Adrenal gland (tissue), 12 donors: ENCODE data around the gene SUSD3. TPM values are rescaled to one million over a fixed set of nuclear protein-coding genes. Genes with fewer than 3 reads are reported as not detected.

Experiments
- DNase-seq, 7 donors: peaks; one replicate each; pipeline ENCODE4 v3.0.0-alpha.2; 2019 to 2020
- H3K27ac ChIP-seq, 5 donors: fragments of 200-600 bp; sonication (generic) in 4 of 5; 1 replicate in 3 of 5; 2 replicates in 2 of 5; pipeline versions ENCODE4 v1.5.1 to v1.8.0; 2016 to 2020; ENCODE audit warnings: mild to moderate bottlenecking in 1 of 5
- H3K27me3 ChIP-seq: fragments of 200-600 bp; 2 replicates; pipeline ENCODE4 v1.8.0; 2021
- H3K36me3 ChIP-seq, 2 donors: fragments of 200-600 bp; replicated peaks in 1 of 2; 1 replicate in 1 of 2; 2 replicates in 1 of 2; pipeline versions ENCODE4 v1.5.1 to v1.8.0; 2018 to 2022
- H3K4me1 ChIP-seq, 2 donors: fragments of 200-600 bp; replicated peaks in 1 of 2; 1 replicate in 1 of 2; 2 replicates in 1 of 2; pipeline versions ENCODE4 v1.5.1 to v1.8.0; 2018 to 2021
- H3K4me3 ChIP-seq, 4 donors: fragments of 200-600 bp; sonication (generic) in 3 of 4; one replicate each; pipeline ENCODE4 v1.5.1; 2016 to 2018
- H3K9me3 ChIP-seq, 3 donors: fragments of 200-600 bp; sonication (generic) in 1 of 3; replicated peaks in 1 of 3; 1 replicate in 2 of 3; 2 replicates in 1 of 3; pipeline versions ENCODE4 v1.5.1 to v1.8.0; 2016 to 2021
- CTCF ChIP-seq, 6 experiments: fragments of 450-650 bp in 4 of 6; fragments of 200-600 bp in 2 of 6; sonication (generic) in 1 of 6; IDR thresholded peaks; 1 replicate in 5 of 6; 2 replicates in 1 of 6; pipeline versions ENCODE4 v1.5.1 to v1.8.0; 2016 to 2021; ENCODE audit warnings: antibody characterized with exemption in 6 of 6, mild to moderate bottlenecking in 2 of 6, moderate library complexity in 1 of 6
- POLR2A ChIP-seq, 2 donors: fragments of 450-650 bp; IDR thresholded peaks; one replicate each; pipeline ENCODE4 v1.6.1; 2017; ENCODE audit warnings: antibody characterized with exemption in 2 of 2, mild to moderate bottlenecking in 2 of 2, moderate library complexity in 1 of 2
- WGBS, 4 donors: extraction: QIAGEN DNeasy Blood & Tissue Kit in 2 of 4; methylation state at CpG; one replicate each; pipeline versions ENCODE4 v1.1.5 to v1.1.7; 2013 to 2017; 5-methylcytosine and 5-hydroxymethylcytosine counted together
- intact Hi-C, 2 donors: fragments of 100-400 bp; cut with DNase I; formaldehyde crosslinking; loops; one replicate each; pipeline versions ENCODE4 v1.14.1 to v1.15.0; 2022 to 2023
- polyA plus RNA-seq, 3 donors: library from polyadenylated mRNA; stranded (reverse); fragments of 200-250 nt in 2 of 3; fragments of 350-450 nt in 1 of 3; fragmentation: Illumina TruSeq in 1 of 3; extraction: RNeasy Lipid Tissue Mini Kit (QIAGEN cat#74804) in 1 of 3; gene quantifications; one replicate each; pipeline ENCODE4 v1.2.3, GENCODE V29; 2013 to 2014
- total RNA-seq, 9 donors: library from RNA; depleted of rRNA in 4 of 9; stranded (reverse); fragments of >200 nt in 4 of 9; fragments of 120-200 nt in 1 of 9; fragmentation: NEBNext Ultra II Directional in 1 of 9; extraction: Animal tissue kit (Norgen Biotek cat#: 25700) in 1 of 9; gene quantifications; one replicate each; pipeline versions ENCODE4 v1.1.0 to v1.2.4, GENCODE V29; 2013 to 2023
- donor health status: healthy with polysubstance abuse.
- donor health status: Bipolar disorder and iron deficiency.
- donor health status: DM: yes; HTN: yes; CAD: no.
- donor health status: DM: no; HTN: no; CAD: no.
- donor health status: DM: no; HTN: no; CAD: no.
- donor health status: DM: yes; HTN: yes; CAD: no.

SUSD3 gene
- total and polyA plus RNA-seq, 12 donors, result 0.60 to 4.9 (median 2.7) TPM

- no peaks in the 10 kb centered on the region for H3K36me3 ChIP-seq
- TF ChIP-seq POLR2A (IDR thresholded peaks at IDR 0.05), result no peak
- no peak for TF ChIP-seq CTCF (IDR thresholded peaks at IDR 0.05)
- H3K4me1 ChIP-seq, result peaks cover 1 to 5% of the 10 kb centered on the region in 2 donors
- H3K9me3 ChIP-seq, result peaks cover 0 to 4% (median 0%) of the 10 kb centered on the region in 3 donors
- no peaks in the 10 kb centered on the region for H3K27me3 ChIP-seq
- intact Hi-C loops, result no loop called here
- H3K4me3 ChIP-seq, result no peak overlapping the region
- DNase-seq, result peak in 3 of 7 donors; percentile 12 to 27 (median 15)
- no peak overlapping the region for H3K27ac ChIP-seq
- WGBS, 4 donors, result 91 to 97% (median 96%) methylated on average over 8 to 12 of the region's 12 CpGs
These were observed 29.6 kb downstream of the SUSD3 start for GRCh38 chr9:93087971-93088655.

- Histone ChIP-seq H3K27ac (no peak overlapping the region), H3K4me3 (no peak overlapping the region), H3K4me1 (peaks cover 7 to 10% of the 10 kb centered on the region in 2 donors), H3K36me3 (no peaks in the 10 kb centered on the region), H3K27me3 (no peaks in the 10 kb centered on the region), H3K9me3 (peaks cover 0 to 4% (median 0%) of the 10 kb centered on the region in 3 donors)
- intact Hi-C loops, result no loop called here
- peak in 4 of 7 donors; percentile 8 to 15 (median 12) for DNase-seq
- TF ChIP-seq POLR2A (IDR thresholded peaks at IDR 0.05) (no peak), CTCF (IDR thresholded peaks at IDR 0.05) (no peak)
- 82 to 97% (median 93%) methylated on average over 4 of the region's 4 CpGs for WGBS, 4 donors
These were observed 30.1 kb downstream of the SUSD3 start for GRCh38 chr9:93088656-93089015.

- Histone ChIP-seq H3K4me1 (peaks cover 8 to 14% of the 10 kb centered on the region in 2 donors), H3K9me3 (peaks cover 0 to 4% (median 0%) of the 10 kb centered on the region in 3 donors), H3K4me3 (no peak overlapping the region), H3K27me3 (no peaks in the 10 kb centered on the region), H3K27ac (no peak overlapping the region), H3K36me3 (no peaks in the 10 kb centered on the region)
- peak in 1 of 7 donors; percentile 24 for DNase-seq
- no peak for TF ChIP-seq CTCF (IDR thresholded peaks at IDR 0.05)
- no peak for TF ChIP-seq POLR2A (IDR thresholded peaks at IDR 0.05)
- intact Hi-C loops, result no loop called here
- 87 to 89% (median 88%) methylated on average over 5 of the region's 5 CpGs for WGBS, 4 donors
These were observed 30.5 kb downstream of the SUSD3 start for GRCh38 chr9:93089024-93089423.

- 86 to 93% (median 89%) methylated on average over 9 to 12 of the region's 12 CpGs for WGBS, 4 donors
- TF ChIP-seq POLR2A (IDR thresholded peaks at IDR 0.05) (no peak), CTCF (IDR thresholded peaks at IDR 0.05) (no peak)
- peak in 4 of 7 donors; percentile 13 to 50 (median 16) for DNase-seq
- Histone ChIP-seq H3K4me3 (no peak overlapping the region), H3K27me3 (no peaks in the 10 kb centered on the region), H3K27ac (no peak overlapping the region), H3K9me3 (peaks cover 0 to 4% (median 0%) of the 10 kb centered on the region in 3 donors), H3K4me1 (peaks cover 10 to 19% of the 10 kb centered on the region in 2 donors), H3K36me3 (no peaks in the 10 kb centered on the region)
- intact Hi-C loops, result no loop called here
These were observed 31.0 kb downstream of the SUSD3 start for GRCh38 chr9:93089481-93089991.
